HUES48 (cell line): Measurements from ENCODE around the gene C5orf47.

Source experiments
- H3K27ac ChIP-seq: one replicate; pipeline ENCODE4 v1.7.0; 2013; ENCODE audit warnings: low read depth, low read length, inconsistent platforms
- H3K27me3 ChIP-seq: 2 replicates; pipeline ENCODE4 v1.6.1; 2013; ENCODE audit warnings: mild to moderate bottlenecking, low read length; ENCODE audit not compliant: control insufficient read depth, insufficient read depth
- H3K36me3 ChIP-seq: 2 replicates; pipeline ENCODE4 v1.6.1; 2013; ENCODE audit warnings: low read length; ENCODE audit not compliant: control insufficient read depth, insufficient read depth
- H3K4me1 ChIP-seq: 2 replicates; pipeline ENCODE4 v1.6.1; 2013; ENCODE audit warnings: mild to moderate bottlenecking, low read length; ENCODE audit not compliant: control insufficient read depth, insufficient read depth
- H3K4me3 ChIP-seq: 2 replicates; pipeline ENCODE4 v1.5.1; 2013; ENCODE audit warnings: mild to moderate bottlenecking, low read depth, low read length
- H3K9ac ChIP-seq: 2 replicates; pipeline ENCODE4 v1.6.1; 2013; ENCODE audit warnings: mild to moderate bottlenecking, low read depth, low read length, moderate library complexity
- H3K9me3 ChIP-seq: 2 replicates; pipeline ENCODE4 v1.6.1; 2013; ENCODE audit warnings: low read length; ENCODE audit not compliant: control insufficient read depth, insufficient read depth

Gene C5orf47

GRCh38 chr5:173988554-173989431, at the start of gene C5orf47:
Gene C5orf47 (plus strand): TSS chr5:173989170. CDS start chr5:173989264, 94 bp downstream.
- Histone ChIP-seq H3K27ac (no peak within 1 kb of the TSS), H3K4me1 (no peaks in the 10 kb centered on the region; the same call in 1 of the 2 replicates), H3K36me3 (no peaks in the 10 kb centered on the region), H3K27me3 (no peaks in the 10 kb centered on the region), H3K4me3 (no peak within 1 kb of the TSS), H3K9ac (no peak within 1 kb of the TSS), H3K9me3 (no peaks in the 10 kb centered on the region)

- peak overlapping the region; percentile 88 for H3K27ac ChIP-seq
These were observed 48.7 kb upstream of the C5orf47 start for GRCh38 chr5:173940269-173940668.

GRCh38 chr5:173941102-173941501, 47.9 kb upstream of the C5orf47 start:
- Histone ChIP-seq H3K36me3 (peaks cover 6% of the 10 kb centered on the region), H3K27ac (peak overlapping the region; percentile 88), H3K4me1 (peaks cover 56% of the 10 kb centered on the region), H3K4me3 (peak overlapping the region; percentile 28), H3K9me3 (no peaks in the 10 kb centered on the region), H3K27me3 (no peaks in the 10 kb centered on the region), H3K9ac (peak overlapping the region; percentile 31; the same call in 1 of the 2 replicates)

More at GRCh38 chr5:173940269-173940668, 48.7 kb upstream of the C5orf47 start:
- Histone ChIP-seq H3K36me3 (peaks cover 1% of the 10 kb centered on the region; the same call in 1 of the 2 replicates), H3K4me3 (no peak overlapping the region), H3K9ac (no peak overlapping the region), H3K9me3 (no peaks in the 10 kb centered on the region), H3K4me1 (peaks cover 55% of the 10 kb centered on the region), H3K27me3 (no peaks in the 10 kb centered on the region)

GRCh38 chr5:173941758-173942401, 47.1 kb upstream of the C5orf47 start:
- H3K36me3 ChIP-seq, result peaks cover 6% of the 10 kb centered on the region
- H3K27me3 ChIP-seq, result no peaks in the 10 kb centered on the region
- no peak overlapping the region; the same call in 1 of the 2 replicates for H3K4me3 ChIP-seq
- H3K4me1 ChIP-seq, result peaks cover 56% of the 10 kb centered on the region
- H3K9me3 ChIP-seq, result no peaks in the 10 kb centered on the region
- peak overlapping the region; percentile 31 for H3K9ac ChIP-seq
- H3K27ac ChIP-seq, result peak overlapping the region; percentile 88

GRCh38 chr5:173944511-173944910, 44.5 kb upstream of the C5orf47 start:
- Histone ChIP-seq H3K4me1 (peaks cover 56% of the 10 kb centered on the region), H3K27me3 (no peaks in the 10 kb centered on the region)

GRCh38 chr5:173945160-173945559, 43.8 kb upstream of the C5orf47 start:
- H3K27ac ChIP-seq, result no peak overlapping the region
- peaks cover 15% of the 10 kb centered on the region for H3K36me3 ChIP-seq
- peaks cover 53% of the 10 kb centered on the region for H3K4me1 ChIP-seq

More at GRCh38 chr5:173944511-173944910, 44.5 kb upstream of the C5orf47 start:
- Histone ChIP-seq H3K9ac (no peak overlapping the region), H3K9me3 (no peaks in the 10 kb centered on the region), H3K4me3 (no peak overlapping the region), H3K36me3 (peaks cover 9% of the 10 kb centered on the region), H3K27ac (no peak overlapping the region)

DNA sequence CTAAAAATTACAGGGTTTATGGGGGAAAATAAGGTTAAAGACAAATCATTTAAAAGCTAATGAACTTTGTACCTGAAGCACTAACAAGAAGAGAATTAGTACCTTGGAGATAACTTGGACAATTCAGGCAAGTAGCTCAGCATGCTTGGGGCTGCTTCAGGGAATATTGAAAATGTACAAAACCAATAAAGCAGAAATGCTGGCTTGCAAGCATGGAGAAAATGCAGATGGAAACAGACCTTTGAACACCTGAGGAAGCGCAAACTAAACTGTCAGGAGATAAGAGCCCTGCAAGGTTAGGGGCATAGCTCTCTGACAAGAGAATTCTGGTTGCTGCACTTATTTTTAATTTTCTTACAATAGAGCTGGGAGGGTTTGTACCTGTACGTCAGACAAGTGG, 42.6 kb upstream of the C5orf47 start:
- no peak overlapping the region for H3K27ac ChIP-seq
- H3K36me3 ChIP-seq, result peaks cover 27% of the 10 kb centered on the region
- H3K9ac ChIP-seq, result no peak overlapping the region
- peaks cover 41% of the 10 kb centered on the region for H3K4me1 ChIP-seq
- H3K4me3 ChIP-seq, result no peak overlapping the region
- no peaks in the 10 kb centered on the region for H3K27me3 ChIP-seq
- H3K9me3 ChIP-seq, result no peaks in the 10 kb centered on the region

More at GRCh38 chr5:173945160-173945559, 43.8 kb upstream of the C5orf47 start:
- Histone ChIP-seq H3K27me3 (no peaks in the 10 kb centered on the region), H3K9me3 (no peaks in the 10 kb centered on the region), H3K4me3 (no peak overlapping the region), H3K9ac (no peak overlapping the region)

GRCh38 chr5:173950829-173951228, 38.1 kb upstream of the C5orf47 start:
- H3K27ac ChIP-seq, result no peak overlapping the region
- no peak overlapping the region for H3K9ac ChIP-seq
- H3K36me3 ChIP-seq, result peaks cover 64% of the 10 kb centered on the region
- H3K4me1 ChIP-seq, result 0 out of 2 replicates have a peak, but pooled peaks cover 5% of the 10 kb centered on the region
- H3K9me3 ChIP-seq, result no peaks in the 10 kb centered on the region
- H3K4me3 ChIP-seq, result no peak overlapping the region
- no peaks in the 10 kb centered on the region for H3K27me3 ChIP-seq

- no peak overlapping the region for H3K27ac ChIP-seq
- peaks cover 68% of the 10 kb centered on the region for H3K36me3 ChIP-seq
- H3K4me1 ChIP-seq, result no peaks in the 10 kb centered on the region
- H3K9me3 ChIP-seq, result no peaks in the 10 kb centered on the region
- H3K27me3 ChIP-seq, result no peaks in the 10 kb centered on the region
- H3K9ac ChIP-seq, result no peak overlapping the region
- no peak overlapping the region for H3K4me3 ChIP-seq
These were observed 35.4 kb upstream of the C5orf47 start for GRCh38 chr5:173953528-173954090.

DNA sequence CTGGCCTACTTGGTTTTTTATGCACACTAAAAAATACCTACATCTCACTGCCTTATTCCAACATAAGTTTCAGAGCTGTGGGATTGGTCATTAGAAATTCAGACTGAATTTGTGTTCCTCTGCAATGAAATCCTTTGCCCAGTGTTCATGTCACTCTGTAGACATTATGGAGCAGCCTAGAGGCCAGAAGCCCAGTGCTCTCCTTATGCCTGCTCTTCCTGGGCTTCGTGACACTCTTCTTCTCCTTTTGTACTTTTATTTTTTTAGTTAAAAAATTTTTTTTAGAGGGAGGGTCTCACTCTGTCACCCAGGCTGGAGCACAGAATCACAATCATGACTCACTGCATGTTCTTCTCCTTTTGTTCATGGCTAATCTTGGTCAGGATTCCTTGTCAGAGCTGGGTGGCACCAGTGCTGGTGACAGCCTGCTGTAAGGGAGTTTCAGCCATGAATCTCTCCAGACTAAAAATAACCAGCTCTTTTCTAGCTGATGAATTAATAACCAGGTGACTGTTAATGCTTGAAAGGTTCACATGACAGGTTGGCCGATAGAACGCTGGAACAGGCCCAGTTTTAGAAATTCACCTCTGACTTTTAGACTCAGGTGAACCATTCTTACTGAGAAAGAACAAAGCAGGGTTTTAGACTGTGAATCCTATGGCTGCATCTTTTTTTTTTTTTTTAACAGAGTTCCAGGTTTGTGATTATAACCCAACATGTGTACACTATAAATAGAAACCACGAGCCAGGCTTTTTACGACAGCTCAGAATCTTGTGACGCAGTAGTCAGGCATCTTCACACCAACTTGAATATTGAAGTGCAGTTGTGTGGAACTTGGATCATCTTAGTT, 34.1 kb upstream of the C5orf47 start:
- H3K9ac ChIP-seq, result no peak overlapping the region

More for the DNA sequence above, 34.1 kb upstream of the C5orf47 start:
- Histone ChIP-seq H3K4me1 (no peaks in the 10 kb centered on the region), H3K36me3 (peaks cover 62% of the 10 kb centered on the region), H3K4me3 (no peak overlapping the region), H3K27ac (no peak overlapping the region), H3K27me3 (no peaks in the 10 kb centered on the region), H3K9me3 (no peaks in the 10 kb centered on the region)
